Lower lobe of right lung (tissue), 2 donors: ENCODE measurements around the gene TMEM51. TPM values are rescaled to one million over a fixed set of nuclear protein-coding genes. Genes with fewer than 3 reads are reported as not detected.

Experiments
- ATAC-seq, 2 donors: fragments of 200-7000 bp; cut with Tn5 transposase; one replicate each; pipeline ENCODE4 v1.9.1; 2020 to 2022; ENCODE audit warnings: mild to moderate bottlenecking in 2 of 2, moderate library complexity in 2 of 2
- DNase-seq: peaks from one replicate; pipeline ENCODE4 v3.0.0-alpha.2; 2020
- H3K27ac ChIP-seq: fragments of 200-600 bp; one replicate; pipeline ENCODE4 v1.8.0; 2022
- H3K27me3 ChIP-seq: fragments of 200-600 bp; one replicate; pipeline ENCODE4 v1.8.0; 2022; ENCODE audit warnings: low read depth
- H3K36me3 ChIP-seq: fragments of 200-600 bp; one replicate; pipeline ENCODE4 v1.8.0; 2022; ENCODE audit warnings: mild to moderate bottlenecking
- H3K4me1 ChIP-seq: fragments of 200-600 bp; one replicate; pipeline ENCODE4 v1.8.0; 2022
- H3K4me3 ChIP-seq: fragments of 200-600 bp; one replicate; pipeline ENCODE4 v1.8.0; 2022; ENCODE audit warnings: mild to moderate bottlenecking
- H3K9me3 ChIP-seq: fragments of 200-600 bp; one replicate; pipeline ENCODE4 v1.8.0; 2022
- intact Hi-C: fragments of 100-400 bp; cut with DNase I; formaldehyde crosslinking; loops from one replicate; pipeline ENCODE4 v1.11.0; 2022
- total RNA-seq: library from RNA; stranded (reverse); fragmentation: NEBNext Ultra II Directional; extraction: Animal tissue kit (Norgen Biotek cat#: 25700); gene quantifications from one replicate; pipeline ENCODE4 v1.2.1, GENCODE V29; 2021
- TF ChIP-seq, protein P1 (sequence below): fragments of 200-600 bp; IDR thresholded peaks from one replicate; pipeline ENCODE4 v1.8.0; 2022; ENCODE audit warnings: antibody characterized with exemption, mild to moderate bottlenecking
- donor health status: DM: no; HTN: yes; CAD: no; lungs with severe emphysema.

TMEM51 gene
- total RNA-seq, 1 donor from 2014 or later, result 18.4 TPM

DNA sequence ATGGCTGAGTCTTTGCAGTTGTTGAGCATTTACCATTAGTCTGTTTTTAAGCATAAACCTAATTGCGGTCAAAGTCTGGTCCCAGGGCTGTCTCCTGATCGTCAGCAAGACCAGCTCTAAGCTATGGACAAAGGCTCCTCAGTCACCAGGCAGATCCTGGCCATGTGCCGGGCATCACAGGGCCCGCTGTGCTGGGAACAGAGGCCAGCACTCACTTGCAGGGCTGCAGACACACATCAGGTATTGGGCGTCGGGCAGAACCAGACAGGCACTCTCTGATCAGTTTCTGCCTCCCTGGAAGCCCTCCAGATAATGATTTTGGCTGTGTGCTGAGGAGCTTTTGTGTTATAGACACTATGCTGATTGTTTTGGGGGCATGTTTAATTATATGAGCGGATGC lies 26.6 kb downstream of the TMEM51 start:
- H3K9me3 ChIP-seq, result no peaks in the 10 kb centered on the region
- H3K27me3 ChIP-seq, result no peaks in the 10 kb centered on the region
- peaks cover 26% of the 10 kb centered on the region for H3K4me1 ChIP-seq
- no peak overlapping the region for H3K27ac ChIP-seq
- DNase-seq (no peak), ATAC-seq (no peak)
- TF ChIP-seq, protein P1, sequence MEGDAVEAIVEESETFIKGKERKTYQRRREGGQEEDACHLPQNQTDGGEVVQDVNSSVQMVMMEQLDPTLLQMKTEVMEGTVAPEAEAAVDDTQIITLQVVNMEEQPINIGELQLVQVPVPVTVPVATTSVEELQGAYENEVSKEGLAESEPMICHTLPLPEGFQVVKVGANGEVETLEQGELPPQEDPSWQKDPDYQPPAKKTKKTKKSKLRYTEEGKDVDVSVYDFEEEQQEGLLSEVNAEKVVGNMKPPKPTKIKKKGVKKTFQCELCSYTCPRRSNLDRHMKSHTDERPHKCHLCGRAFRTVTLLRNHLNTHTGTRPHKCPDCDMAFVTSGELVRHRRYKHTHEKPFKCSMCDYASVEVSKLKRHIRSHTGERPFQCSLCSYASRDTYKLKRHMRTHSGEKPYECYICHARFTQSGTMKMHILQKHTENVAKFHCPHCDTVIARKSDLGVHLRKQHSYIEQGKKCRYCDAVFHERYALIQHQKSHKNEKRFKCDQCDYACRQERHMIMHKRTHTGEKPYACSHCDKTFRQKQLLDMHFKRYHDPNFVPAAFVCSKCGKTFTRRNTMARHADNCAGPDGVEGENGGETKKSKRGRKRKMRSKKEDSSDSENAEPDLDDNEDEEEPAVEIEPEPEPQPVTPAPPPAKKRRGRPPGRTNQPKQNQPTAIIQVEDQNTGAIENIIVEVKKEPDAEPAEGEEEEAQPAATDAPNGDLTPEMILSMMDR, result no peak
- intact Hi-C loops, result no loop called here
- H3K4me3 ChIP-seq, result no peak overlapping the region
- H3K36me3 ChIP-seq, result no peaks in the 10 kb centered on the region

DNA sequence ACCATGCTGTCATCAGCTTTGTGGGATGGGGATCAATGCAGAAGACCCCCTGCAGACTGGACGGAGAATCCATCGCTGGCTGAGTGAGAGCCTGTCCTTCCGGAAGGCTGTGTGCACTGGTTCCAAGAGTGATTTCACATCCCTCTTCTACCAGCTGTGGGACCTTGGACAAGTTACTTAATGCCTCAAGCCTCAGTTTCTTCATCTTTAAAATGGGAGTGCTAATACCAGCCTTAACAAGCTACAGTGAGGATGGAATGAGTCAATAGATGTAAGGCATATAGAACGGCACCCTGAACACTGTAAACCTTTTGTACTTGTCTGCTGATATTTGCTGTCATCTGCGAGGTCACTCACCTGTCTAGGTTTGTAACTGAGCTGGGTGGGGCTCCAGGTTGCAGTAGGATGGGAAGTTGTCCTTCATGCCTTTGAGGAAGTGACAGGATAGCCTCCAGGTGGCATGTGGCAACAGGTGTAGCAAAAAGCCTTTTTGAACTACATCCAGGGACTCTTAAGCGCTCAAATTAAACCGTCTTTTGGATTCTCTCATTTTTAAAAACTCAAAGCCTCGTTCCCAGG lies 27.5 kb downstream of the TMEM51 start:
- Histone ChIP-seq H3K9me3 (no peaks in the 10 kb centered on the region), H3K27me3 (no peaks in the 10 kb centered on the region), H3K4me3 (no peak overlapping the region), H3K36me3 (no peaks in the 10 kb centered on the region), H3K4me1 (peaks cover 26% of the 10 kb centered on the region), H3K27ac (no peak overlapping the region)
- TF ChIP-seq, protein P1, result no peak
- intact Hi-C loops, result no loop called here
- no peak for ATAC-seq
- DNase-seq, result no peak

DNA sequence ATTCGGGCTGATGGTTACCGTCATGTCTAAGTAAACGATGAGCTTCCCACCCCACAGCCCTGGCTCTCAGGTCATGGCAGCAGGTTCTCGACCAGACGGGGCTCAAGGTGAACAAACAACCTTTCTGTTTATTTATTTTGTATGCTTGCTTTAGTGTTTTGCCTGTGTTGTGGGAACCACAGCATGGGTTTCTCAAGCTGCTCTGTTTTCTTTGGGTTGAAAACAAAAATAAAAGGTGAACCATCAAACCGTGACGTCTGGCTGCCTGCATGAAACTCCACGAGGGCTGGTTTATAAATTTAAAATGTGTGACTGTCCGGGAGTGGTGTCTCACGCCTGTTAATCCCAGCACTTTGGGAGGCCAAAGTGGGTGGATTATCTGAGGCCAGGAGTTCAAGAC lies 28.0 kb downstream of the TMEM51 start:
- intact Hi-C loops, result no loop called here
- Histone ChIP-seq H3K36me3 (no peaks in the 10 kb centered on the region), H3K4me1 (peaks cover 26% of the 10 kb centered on the region), H3K9me3 (no peaks in the 10 kb centered on the region), H3K27me3 (no peaks in the 10 kb centered on the region), H3K4me3 (no peak overlapping the region), H3K27ac (no peak overlapping the region)
- ATAC-seq (no peak), DNase-seq (no peak)
- TF ChIP-seq, protein P1, result no peak

DNA sequence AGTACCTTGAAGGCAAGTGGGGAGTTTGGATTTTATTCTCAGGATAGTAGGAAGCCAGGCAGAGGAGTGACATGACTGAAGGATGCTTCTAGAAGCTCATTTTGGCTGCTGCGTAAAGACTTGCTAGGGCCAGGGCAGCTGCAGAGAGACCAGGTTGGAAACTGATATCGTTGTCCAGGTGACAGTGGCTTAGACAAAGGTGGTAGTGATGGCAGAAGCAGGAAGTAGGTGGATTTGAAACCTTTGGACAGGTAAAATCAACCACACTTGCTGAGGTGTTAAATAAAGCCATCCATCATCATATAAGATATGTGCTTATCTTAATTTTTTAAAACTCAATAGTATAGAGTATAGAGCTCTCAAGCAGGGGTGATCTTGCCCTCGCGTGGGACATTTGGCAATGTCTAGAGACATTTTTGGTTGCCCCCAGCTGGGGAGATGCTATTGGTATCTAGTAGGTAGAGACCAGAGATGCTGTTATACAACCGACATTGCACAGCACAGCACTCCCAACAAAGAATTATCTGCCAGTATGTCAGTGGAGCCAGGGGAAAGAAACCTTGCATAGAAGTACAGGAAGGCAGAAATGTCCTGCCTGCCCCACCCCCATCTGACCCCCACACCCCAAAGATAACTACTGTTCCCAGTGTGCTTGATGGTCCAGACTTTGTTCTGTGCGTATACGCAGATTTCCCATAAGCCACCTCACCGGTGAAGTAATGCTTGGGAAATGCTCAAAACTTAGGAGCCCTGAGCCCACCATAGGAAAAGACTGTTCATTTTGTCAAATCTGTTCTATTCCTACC lies 31.1 kb downstream of the TMEM51 start:
- DNase-seq (no peak), ATAC-seq (no peak)
- Histone ChIP-seq H3K9me3 (no peaks in the 10 kb centered on the region), H3K4me3 (no peak overlapping the region), H3K36me3 (no peaks in the 10 kb centered on the region), H3K4me1 (peaks cover 29% of the 10 kb centered on the region), H3K27ac (no peak overlapping the region), H3K27me3 (no peaks in the 10 kb centered on the region)
- TF ChIP-seq, protein P1, result no peak
- intact Hi-C loops, result no loop called here

DNA sequence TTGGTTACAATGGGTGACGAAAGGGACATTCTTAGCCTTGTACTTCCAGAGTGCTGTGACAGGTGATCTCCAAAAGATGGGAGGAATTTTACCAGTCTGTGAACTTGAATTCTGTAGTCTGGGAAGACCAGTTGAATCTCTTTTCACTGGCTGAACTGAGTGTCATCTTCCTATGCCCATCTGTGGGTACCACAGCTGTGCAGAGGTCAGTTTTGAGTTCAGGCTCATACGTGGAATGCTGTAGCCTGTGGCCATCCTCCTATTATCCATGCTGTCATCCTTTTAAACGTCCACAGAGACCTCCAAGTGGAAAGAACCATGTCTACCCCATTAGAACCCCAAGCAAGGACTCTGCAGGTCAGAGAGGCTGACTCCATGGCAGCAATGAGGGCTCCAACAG lies 32.1 kb downstream of the TMEM51 start:
- Histone ChIP-seq H3K36me3 (no peaks in the 10 kb centered on the region), H3K4me3 (no peak overlapping the region), H3K27me3 (no peaks in the 10 kb centered on the region), H3K4me1 (peaks cover 33% of the 10 kb centered on the region), H3K9me3 (no peaks in the 10 kb centered on the region), H3K27ac (no peak overlapping the region)
- ATAC-seq (no peak), DNase-seq (no peak)
- intact Hi-C loops, result no loop called here
- TF ChIP-seq, protein P1, result no peak
